GM12874 (cell line): Measurements from ENCODE around the gene GSS.

Experiments
- CTCF ChIP-seq: IDR thresholded peaks from 2 replicates; pipeline ENCODE4 v1.5.1; 2011; ENCODE audit warnings: low read depth, mild to moderate bottlenecking, control low read depth, low read length, moderate library complexity; ENCODE audit not compliant: insufficient read depth

GSS gene

DNA sequence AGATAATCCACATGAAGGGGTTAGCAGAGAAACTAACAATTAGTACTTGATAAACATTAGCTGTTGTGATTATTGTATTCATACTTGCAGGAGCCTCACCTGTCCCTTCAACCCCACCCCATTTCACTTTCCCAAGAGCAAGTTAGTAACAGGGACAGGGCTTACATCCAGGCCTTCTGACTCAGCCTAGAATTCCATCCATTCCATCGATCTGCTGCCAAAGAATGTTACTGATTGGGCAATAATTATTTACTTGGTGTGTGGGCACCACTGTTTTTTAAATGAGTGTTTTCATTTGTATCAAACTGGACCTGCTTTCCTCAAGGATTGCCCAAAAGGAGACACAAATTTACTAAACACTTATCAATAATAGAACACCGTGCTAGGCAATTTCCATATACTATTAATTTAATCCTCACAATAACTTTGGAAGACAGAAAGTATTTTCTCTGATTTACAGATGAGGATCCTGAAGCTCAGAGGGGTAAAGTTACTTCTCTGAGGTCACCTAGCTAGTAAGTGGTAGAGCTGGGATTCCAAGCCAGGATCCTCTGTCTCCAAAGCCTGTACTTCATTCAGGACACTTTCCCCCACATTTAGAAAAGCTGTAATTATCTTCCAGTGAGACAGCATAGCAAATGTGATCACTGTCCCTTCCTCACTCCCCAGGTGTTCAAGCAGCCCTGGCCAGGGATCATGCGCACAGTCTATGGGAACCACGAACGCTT lies 32.8 kb downstream of the GSS start:
- TF ChIP-seq CTCF = no peak

GRCh38 chr20:34921436-34921835 lies 34.2 kb downstream of the GSS start:
- no peak for TF ChIP-seq CTCF

DNA sequence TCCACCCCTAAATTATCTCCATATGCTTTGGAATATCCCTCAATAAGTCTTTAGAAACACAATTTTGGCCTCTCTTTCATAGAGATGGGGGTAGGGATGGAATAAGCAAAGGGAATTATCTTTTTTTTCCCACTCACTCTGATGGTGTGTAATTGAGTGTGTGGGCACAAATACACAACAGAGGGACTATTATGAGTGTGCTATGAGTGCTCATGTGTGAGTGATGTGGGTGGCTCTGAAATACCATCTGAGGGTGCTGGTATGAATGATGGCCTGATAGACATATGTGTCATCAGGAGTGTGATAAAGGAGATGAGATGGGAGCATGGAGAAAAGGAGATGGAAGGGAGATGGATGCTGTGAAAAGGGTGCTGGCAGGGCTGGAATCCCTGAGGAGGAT lies 35.6 kb downstream of the GSS start:
- no peak for TF ChIP-seq CTCF

- TF ChIP-seq CTCF = no peak
Observed at GRCh38 chr20:34916774-34917354, 38.7 kb downstream of the GSS start.

GRCh38 chr20:34915749-34916455 lies 39.7 kb downstream of the GSS start:
- no peak for TF ChIP-seq CTCF

DNA sequence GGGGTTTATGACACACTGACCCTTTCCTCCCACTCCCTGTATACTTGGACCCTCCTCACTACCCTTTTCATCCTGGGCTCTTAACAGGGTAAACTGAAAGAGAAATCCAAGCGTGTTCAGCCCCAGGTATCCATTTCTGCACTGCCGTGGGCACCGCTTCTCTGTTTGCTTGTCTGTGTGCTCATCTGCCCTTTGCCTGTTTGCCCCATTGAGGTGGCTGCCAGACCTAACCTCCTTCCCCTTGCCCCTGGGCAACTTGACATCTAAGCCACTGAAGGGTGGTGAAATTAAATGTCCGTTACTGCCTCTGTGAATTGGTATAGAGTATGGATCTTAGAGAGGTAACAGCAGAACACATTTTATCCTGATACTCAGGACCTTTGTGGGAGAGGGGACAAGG lies 40.5 kb downstream of the GSS start:
- TF ChIP-seq CTCF = no peak

DNA sequence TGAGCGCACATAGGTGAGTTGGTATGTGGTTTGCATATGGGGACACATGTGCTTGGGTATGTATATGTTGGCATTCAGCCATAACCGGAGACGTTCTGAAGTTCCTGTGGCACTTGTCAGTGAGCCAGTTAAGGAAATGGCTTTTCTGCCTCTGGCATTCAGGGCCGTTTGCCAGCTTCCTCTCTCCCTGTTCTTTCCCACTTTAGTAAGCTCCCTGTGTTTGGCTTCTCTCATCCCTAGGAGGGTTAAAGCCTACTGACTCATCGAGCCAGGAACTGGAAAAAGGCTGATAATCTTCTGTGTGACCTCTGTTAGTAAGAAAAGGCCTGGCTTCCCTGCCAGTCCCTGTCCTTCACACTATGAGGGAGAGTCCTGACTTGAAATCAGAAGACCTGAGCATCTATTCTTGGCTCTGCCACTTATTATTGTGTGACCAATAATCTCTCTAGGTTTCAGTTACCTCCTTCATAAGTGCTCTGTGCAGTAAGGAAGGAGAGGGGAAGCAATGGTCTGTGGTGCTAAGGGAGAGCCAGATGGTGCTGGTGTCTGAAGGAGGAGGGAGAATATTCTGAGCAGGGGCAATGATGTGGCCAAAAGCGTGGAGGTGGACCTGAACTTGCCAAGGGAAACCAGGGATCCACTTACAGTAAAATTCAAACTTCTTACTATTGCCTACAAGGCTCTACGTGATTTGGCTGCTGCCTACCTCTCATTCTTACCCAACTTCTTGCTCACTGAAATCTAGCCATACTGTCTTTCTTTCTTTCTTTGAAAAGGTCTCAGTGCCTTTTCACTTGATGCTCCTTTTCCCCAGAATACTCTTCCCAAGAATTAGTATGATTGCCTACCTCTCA lies 47.8 kb downstream of the GSS start:
- TF ChIP-seq CTCF = no peak
